ENCODE data around the gene DIAPH3. TPM values are rescaled to one million over a fixed set of nuclear protein-coding genes. Genes with fewer than 3 reads are reported as not detected.

DIAPH3 gene
- polyA plus RNA-seq, 3 donors = 0.04 to 0.09 TPM; not detected in 1

- no peak overlapping the region for H3K9ac ChIP-seq (ENCODE audit: insufficient read depth, low read length, poor library complexity, severe bottlenecking)
- no peak overlapping the region for H3K4me3 ChIP-seq (replicated peaks in 1 of 3; ENCODE audit: low read depth in 2 of 3, low read length in 3 of 3)
- Mint-ChIP-seq H3K4me1 (peaks cover 12% of the 10 kb centered on the region), H3K9me3 (no peaks in the 10 kb centered on the region), H3K27me3 (ENCODE audit: low read depth in 3 of 3) (no peaks in the 10 kb centered on the region), H3K27ac (no peak overlapping the region), H3K36me3 (no peaks in the 10 kb centered on the region), H3K4me3 (no peak overlapping the region)
- H4K20me1 ChIP-seq (ENCODE audit: insufficient read depth, low read length) = no peaks in the 10 kb centered on the region
- no peaks in the 10 kb centered on the region for H3K4me1 ChIP-seq (ENCODE audit: control insufficient read depth in 1 of 2, insufficient read depth in 2 of 2, low read length in 2 of 2)
- WGBS (ENCODE audit: insufficient coverage) = 90% methylated on average over 2 of the region's 5 CpGs
- H3K27ac ChIP-seq (ENCODE audit: low read depth in 1 of 2, low read length in 2 of 2) = no peak overlapping the region
- TF ChIP-seq CTCF (IDR thresholded peaks at IDR 0.05) = no peak
- no peak overlapping the region for H2AFZ ChIP-seq (ENCODE audit: insufficient read depth, low read depth, low read length, poor library complexity, severe bottlenecking)
- no peaks in the 10 kb centered on the region for H3K9me3 ChIP-seq (replicated peaks in 1 of 2; ENCODE audit: control insufficient read depth in 1 of 2, insufficient read depth in 1 of 2, low read length in 2 of 2)
- intact Hi-C loops (cut with micrococcal nuclease) = no loop called here
- H3K79me2 ChIP-seq (ENCODE audit: insufficient read depth, low read length) = no peaks in the 10 kb centered on the region
- no peak for DNase-seq
- no peak overlapping the region for H3K4me2 ChIP-seq (replicated peaks; ENCODE audit: extremely low read depth, low read length, poor library complexity, severe bottlenecking)
- H3K36me3 ChIP-seq (replicated peaks in 1 of 2; ENCODE audit: control insufficient read depth in 1 of 2, insufficient read depth in 2 of 2, low read length in 2 of 2) = no peaks in the 10 kb centered on the region
- no peaks in the 10 kb centered on the region for H3K27me3 ChIP-seq (ENCODE audit: control insufficient read depth in 2 of 2, insufficient read depth in 2 of 2, low read length in 2 of 2)
These were observed 479.6 kb downstream of the DIAPH3 start for GRCh38 chr13:59684105-59684504.

- Histone ChIP-seq H2AFZ (ENCODE audit: insufficient read depth, low read depth, low read length, poor library complexity, severe bottlenecking) (no peak overlapping the region), H3K27ac (ENCODE audit: low read depth in 1 of 2, low read length in 2 of 2) (no peak overlapping the region), H3K27me3 (ENCODE audit: control insufficient read depth in 2 of 2, insufficient read depth in 2 of 2, low read length in 2 of 2) (no peaks in the 10 kb centered on the region), H3K79me2 (ENCODE audit: insufficient read depth, low read length) (no peaks in the 10 kb centered on the region), H3K9me3 (replicated peaks in 1 of 2; ENCODE audit: control insufficient read depth in 1 of 2, insufficient read depth in 1 of 2, low read length in 2 of 2) (no peaks in the 10 kb centered on the region), H3K9ac (ENCODE audit: insufficient read depth, low read length, poor library complexity, severe bottlenecking) (no peak overlapping the region), H3K4me2 (replicated peaks; ENCODE audit: extremely low read depth, low read length, poor library complexity, severe bottlenecking) (no peak overlapping the region), H4K20me1 (ENCODE audit: insufficient read depth, low read length) (no peaks in the 10 kb centered on the region), H3K36me3 (replicated peaks in 1 of 2; ENCODE audit: control insufficient read depth in 1 of 2, insufficient read depth in 2 of 2, low read length in 2 of 2) (no peaks in the 10 kb centered on the region), H3K4me1 (ENCODE audit: control insufficient read depth in 1 of 2, insufficient read depth in 2 of 2, low read length in 2 of 2) (no peaks in the 10 kb centered on the region), H3K4me3 (replicated peaks in 1 of 3; ENCODE audit: low read depth in 2 of 3, low read length in 3 of 3) (no peak overlapping the region)
- H3K27ac Mint-ChIP-seq = no peak overlapping the region
- no peak for TF ChIP-seq CTCF (IDR thresholded peaks at IDR 0.05)
- no CpG with 5 or more reads among the region's 1 CpG for WGBS (ENCODE audit: insufficient coverage)
- no peak for DNase-seq
- no peaks in the 10 kb centered on the region for H3K9me3 Mint-ChIP-seq
- peaks cover 0 to 3% (median 0%) of the 10 kb centered on the region in 3 donors for H3K27me3 Mint-ChIP-seq (ENCODE audit: low read depth in 3 of 3)
- intact Hi-C loops (cut with micrococcal nuclease) = no loop called here
- H3K4me1 Mint-ChIP-seq = peaks cover 12% of the 10 kb centered on the region
- no peak overlapping the region for H3K4me3 Mint-ChIP-seq
- no peaks in the 10 kb centered on the region for H3K36me3 Mint-ChIP-seq
These were observed 482.0 kb downstream of the DIAPH3 start for GRCh38 chr13:59681636-59682311.

Measured in CD14-positive monocyte (primary cell).